Osteoblast (primary cell): ENCODE results near the gene JADE2. TPM values are rescaled to one million over a fixed set of nuclear protein-coding genes. Genes with fewer than 3 reads are reported as not detected.

Experiments used
- DNase-seq: peaks from one replicate; pipeline ENCODE4 v3.0.0; 2011; ENCODE audit warnings: low spot score, mixed read lengths; ENCODE audit not compliant: insufficient read length; ENCODE audit errors: missing footprints
- H2AFZ ChIP-seq: 2 replicates; pipeline ENCODE4 v1.6.0; 2011; ENCODE audit warnings: mild to moderate bottlenecking, low read length
- H3K27ac ChIP-seq: 2 replicates; pipeline ENCODE4 v1.5.1; 2011; ENCODE audit warnings: mild to moderate bottlenecking, low read depth, low read length, moderate library complexity
- H3K27me3 ChIP-seq: 2 replicates; pipeline ENCODE4 v1.6.0; 2012; ENCODE audit warnings: mild to moderate bottlenecking, control low read depth, inconsistent platforms, low read length, moderate library complexity; ENCODE audit not compliant: insufficient read depth
- H3K36me3 ChIP-seq: 2 replicates; pipeline ENCODE4 v1.5.1; 2011; ENCODE audit warnings: mild to moderate bottlenecking, low read length, control low read depth, moderate library complexity; ENCODE audit not compliant: insufficient read depth
- H3K4me1 ChIP-seq: 2 replicates; pipeline ENCODE4 v1.5.1; 2011; ENCODE audit warnings: mild to moderate bottlenecking, low read length, control low read depth, moderate library complexity; ENCODE audit not compliant: insufficient read depth
- H3K4me2 ChIP-seq: 2 replicates; pipeline ENCODE4 v1.6.0; 2011; ENCODE audit warnings: mild to moderate bottlenecking, low read length; ENCODE audit not compliant: insufficient read depth
- H3K4me3 ChIP-seq: fragments of 200-600 bp; sonication (generic); 3 replicates; pipeline ENCODE4 v1.5.1; 2012; ENCODE audit warnings: mild to moderate bottlenecking, low read length, inconsistent platforms; ENCODE audit not compliant: insufficient read depth
- H3K79me2 ChIP-seq: 2 replicates; pipeline ENCODE4 v1.6.0; 2012; ENCODE audit warnings: mild to moderate bottlenecking, low read length, control low read depth, inconsistent platforms; ENCODE audit not compliant: insufficient read depth
- H3K9me3 ChIP-seq: 2 replicates; pipeline ENCODE4 v1.5.1; 2011; ENCODE audit warnings: low read depth, low read length, control low read depth
- H4K20me1 ChIP-seq: 2 replicates; pipeline ENCODE4 v1.6.0; 2012; ENCODE audit warnings: mild to moderate bottlenecking, low read length, control low read depth; ENCODE audit not compliant: insufficient read depth
- total RNA-seq: library from RNA; depleted of rRNA; stranded (reverse); fragments of >200 nt; gene quantifications from 2 replicates; pipeline ENCODE4 v1.2.3, GENCODE V29; 2012
- TF ChIP-seq, protein P1 (sequence below): IDR thresholded peaks from 2 replicates; pipeline ENCODE4 v1.5.1; 2011; ENCODE audit warnings: mild to moderate bottlenecking, low read depth, low read length, moderate library complexity; ENCODE audit errors: extremely low read depth

JADE2 gene
- total RNA-seq, 1 donor, result 26.8 TPM

DNA sequence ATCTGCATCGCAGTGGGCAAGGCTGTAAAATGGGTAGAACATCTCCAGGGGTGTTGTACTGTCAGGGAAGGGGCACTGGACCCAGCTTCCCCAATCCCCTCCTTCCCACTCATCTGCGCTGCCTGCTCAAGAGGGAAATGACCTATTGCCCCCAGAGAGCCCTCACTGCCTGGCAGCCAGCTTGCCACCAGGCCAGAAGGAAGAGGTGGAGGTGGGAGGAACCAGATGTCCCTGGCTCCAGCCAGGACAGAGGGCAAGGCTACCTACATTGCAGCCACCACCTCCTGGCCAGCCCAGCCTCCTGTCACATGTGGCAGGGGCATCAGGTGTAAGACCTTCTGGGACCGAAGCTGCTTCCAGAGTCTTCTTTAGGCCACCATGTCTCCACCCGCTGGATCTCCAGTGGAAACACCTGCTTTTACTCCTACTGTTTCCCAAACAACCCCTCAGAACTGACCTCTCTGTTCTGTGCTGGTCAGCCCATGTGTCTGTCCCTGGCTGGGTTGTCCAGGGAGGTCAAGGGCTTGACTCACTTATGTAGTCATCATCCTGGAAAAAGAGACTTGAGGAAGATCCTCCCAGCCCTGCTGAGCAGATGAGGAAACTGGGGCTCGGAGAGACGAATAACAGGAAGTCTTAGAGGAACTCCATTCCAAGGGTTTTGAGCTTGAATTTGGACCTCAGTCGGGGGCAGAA lies 42.3 kb downstream of the JADE2 start:
- DNase-seq, result peak; percentile 98
- Histone ChIP-seq H3K4me2 (no peak overlapping the region), H3K9me3 (no peaks in the 10 kb centered on the region), H2AFZ (no peak overlapping the region), H3K4me3 (no peak overlapping the region), H3K27me3 (no peaks in the 10 kb centered on the region), H4K20me1 (peaks cover 3% of the 10 kb centered on the region), H3K36me3 (peaks cover 50% of the 10 kb centered on the region), H3K4me1 (peaks cover 16% of the 10 kb centered on the region), H3K79me2 (peaks cover 35% of the 10 kb centered on the region), H3K27ac (peak overlapping the region; percentile 31)
- TF ChIP-seq, protein P1, sequence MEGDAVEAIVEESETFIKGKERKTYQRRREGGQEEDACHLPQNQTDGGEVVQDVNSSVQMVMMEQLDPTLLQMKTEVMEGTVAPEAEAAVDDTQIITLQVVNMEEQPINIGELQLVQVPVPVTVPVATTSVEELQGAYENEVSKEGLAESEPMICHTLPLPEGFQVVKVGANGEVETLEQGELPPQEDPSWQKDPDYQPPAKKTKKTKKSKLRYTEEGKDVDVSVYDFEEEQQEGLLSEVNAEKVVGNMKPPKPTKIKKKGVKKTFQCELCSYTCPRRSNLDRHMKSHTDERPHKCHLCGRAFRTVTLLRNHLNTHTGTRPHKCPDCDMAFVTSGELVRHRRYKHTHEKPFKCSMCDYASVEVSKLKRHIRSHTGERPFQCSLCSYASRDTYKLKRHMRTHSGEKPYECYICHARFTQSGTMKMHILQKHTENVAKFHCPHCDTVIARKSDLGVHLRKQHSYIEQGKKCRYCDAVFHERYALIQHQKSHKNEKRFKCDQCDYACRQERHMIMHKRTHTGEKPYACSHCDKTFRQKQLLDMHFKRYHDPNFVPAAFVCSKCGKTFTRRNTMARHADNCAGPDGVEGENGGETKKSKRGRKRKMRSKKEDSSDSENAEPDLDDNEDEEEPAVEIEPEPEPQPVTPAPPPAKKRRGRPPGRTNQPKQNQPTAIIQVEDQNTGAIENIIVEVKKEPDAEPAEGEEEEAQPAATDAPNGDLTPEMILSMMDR, result no peak

DNA sequence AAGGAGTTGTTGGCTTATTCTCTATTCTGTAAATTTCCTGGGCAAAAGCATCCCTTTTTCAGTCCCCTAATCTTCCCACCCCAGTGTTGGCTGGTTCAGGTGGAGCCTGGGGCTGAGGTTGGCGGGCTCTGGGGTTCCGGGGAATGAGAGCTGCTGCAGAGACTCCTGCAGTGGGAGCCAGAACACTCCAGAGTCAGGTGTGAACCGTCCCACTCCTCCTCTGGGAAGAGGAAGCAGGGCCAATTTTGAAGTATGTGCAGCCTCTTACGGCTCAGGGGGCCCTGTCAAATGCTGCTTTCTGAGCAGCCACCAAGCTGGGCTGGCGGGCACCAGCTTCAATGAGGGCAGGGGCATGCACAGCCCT lies 42.8 kb downstream of the JADE2 start:
- Histone ChIP-seq H3K9me3 (no peaks in the 10 kb centered on the region), H4K20me1 (peaks cover 3% of the 10 kb centered on the region), H3K4me3 (no peak overlapping the region), H3K79me2 (peaks cover 39% of the 10 kb centered on the region), H3K36me3 (peaks cover 50% of the 10 kb centered on the region), H3K4me1 (peaks cover 16% of the 10 kb centered on the region), H3K27me3 (no peaks in the 10 kb centered on the region), H3K4me2 (no peak overlapping the region), H3K27ac (peak overlapping the region; percentile 31), H2AFZ (peak overlapping the region; percentile 19)
- DNase-seq, result peak; percentile 44
- TF ChIP-seq, protein P1, result no peak

DNA sequence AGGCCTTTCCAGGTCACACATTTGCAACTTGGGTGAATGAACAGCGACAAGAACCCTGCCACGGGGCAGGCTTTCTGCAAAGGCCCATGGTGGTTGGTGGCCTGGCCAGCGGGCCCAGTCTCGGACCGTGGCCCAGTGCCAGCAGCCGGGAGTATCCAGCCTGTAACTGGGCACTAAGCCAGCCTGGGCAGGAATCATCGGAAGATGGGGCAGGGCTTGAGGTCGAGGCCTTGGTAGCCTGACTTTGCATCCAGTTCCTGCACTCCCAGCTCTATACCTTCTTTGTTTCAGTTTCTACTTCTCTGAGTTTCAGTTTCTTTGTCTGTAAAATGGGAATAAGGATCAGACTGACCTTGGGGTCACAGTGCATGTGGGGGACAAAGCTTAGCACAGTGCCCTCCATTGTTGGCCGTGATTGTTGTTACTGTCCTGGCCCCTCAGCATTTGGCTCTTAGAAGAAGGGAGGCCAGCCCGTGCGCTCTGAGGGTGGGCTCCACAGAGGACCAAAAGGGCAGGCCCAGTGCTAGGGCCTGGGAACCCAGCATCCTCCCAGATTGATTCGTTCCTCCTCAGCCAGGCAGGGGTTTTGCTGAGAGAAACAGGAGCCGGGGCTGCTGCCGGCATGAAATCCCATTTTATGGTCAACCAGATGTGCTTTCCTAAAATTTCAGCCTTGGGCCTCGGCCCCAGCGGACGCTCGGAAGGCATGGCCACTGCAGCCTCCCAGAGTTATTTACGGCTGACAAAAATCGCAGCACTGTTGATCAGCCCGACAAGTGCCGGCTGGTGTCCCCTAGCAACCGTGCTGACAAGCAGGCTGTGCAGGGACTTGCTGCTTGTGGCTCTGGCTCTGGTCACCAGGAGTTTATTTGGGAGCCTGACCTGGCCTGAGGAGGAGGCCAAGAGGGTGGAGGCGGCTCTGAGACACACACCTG lies 43.6 kb downstream of the JADE2 start:
- Histone ChIP-seq H3K9me3 (no peaks in the 10 kb centered on the region), H3K4me2 (peak overlapping the region; percentile 36), H3K36me3 (peaks cover 49% of the 10 kb centered on the region), H3K79me2 (peaks cover 41% of the 10 kb centered on the region), H3K4me3 (no peak overlapping the region), H3K27me3 (no peaks in the 10 kb centered on the region), H3K27ac (peak overlapping the region; percentile 31), H3K4me1 (peaks cover 16% of the 10 kb centered on the region), H4K20me1 (peaks cover 3% of the 10 kb centered on the region), H2AFZ (peak overlapping the region; percentile 19)
- peak; percentile 93 for DNase-seq
- TF ChIP-seq, protein P1, result no peak
